ENCODE results near the gene SAMD4A. TPM values are rescaled to one million over a fixed set of nuclear protein-coding genes. Genes with fewer than 3 reads are reported as not detected.
A peak's percentile ranks its signal among the peaks of the same experiment; 100 is the strongest.

The SAMD4A gene
- total and polyA plus RNA-seq, 10 donors: 2.3 to 31.0 (median 21.2) TPM

DNA sequence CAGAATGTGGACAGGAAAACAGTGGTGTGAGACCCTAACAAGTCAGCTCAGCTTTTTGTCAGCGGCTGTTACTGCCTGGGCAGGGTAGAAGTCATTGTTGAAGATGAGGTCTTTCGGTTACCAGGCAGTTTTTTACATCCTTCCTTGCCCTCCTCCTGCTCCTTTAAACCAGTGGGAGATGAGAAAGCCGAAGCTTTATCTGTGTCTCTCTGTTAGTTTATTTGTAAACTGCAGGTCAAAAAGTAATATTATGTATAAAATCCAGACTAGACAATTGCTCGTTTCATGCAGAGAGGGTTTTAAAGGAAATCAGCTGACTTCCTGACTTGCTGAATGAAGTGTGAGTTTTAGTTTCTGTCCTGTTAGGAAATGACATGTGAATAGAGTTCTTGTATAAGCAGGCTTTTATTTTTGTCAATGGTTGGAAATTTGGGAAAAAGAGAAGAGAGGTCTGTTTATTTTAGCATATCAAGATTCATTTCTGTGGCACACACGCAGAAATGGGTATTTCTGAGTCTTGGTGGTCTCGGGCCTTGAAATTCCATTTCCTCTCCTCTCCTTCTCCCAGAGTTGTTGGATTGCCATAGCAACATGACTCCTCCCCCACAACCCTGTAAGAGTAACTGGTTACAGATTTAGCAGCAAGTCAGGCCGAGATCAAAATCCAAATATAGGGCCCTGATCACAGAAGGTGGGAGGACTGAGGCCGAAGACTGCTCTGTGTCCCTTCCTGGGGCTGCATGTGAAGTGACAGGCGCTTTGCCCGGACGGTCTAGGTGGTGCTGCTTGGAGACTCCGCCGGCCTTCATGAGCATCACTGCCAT, 60.8 kb downstream of the SAMD4A start:
- Histone ChIP-seq H3K9me3 (no peaks in the 10 kb centered on the region), H3K36me3 (no peaks in the 10 kb centered on the region), H3K27ac (peak overlapping the region; percentile 45 to 91 (median 86)), H3K4me1 (peaks cover 37 to 69% (median 55%) of the 10 kb centered on the region in 6 donors), H3K27me3 (replicated peaks in 1 of 7) (no peaks in the 10 kb centered on the region), H3K4me3 (peak overlapping the region in 7 of 8 donors; percentile 20 to 64 (median 28))
- DNase-seq: peak; percentile 76
- 26 to 36% (median 30%) methylated on average over 13 of the region's 13 CpGs for WGBS, 5 donors
- intact Hi-C loops (cut with DNase I; ENCODE audit: low total_unique reads): no loop called here
- TF ChIP-seq POLR2A (IDR thresholded peaks at IDR 0.05) (no peak), POLR2AphosphoS5 (IDR thresholded peaks at IDR 0.05) (peak in 1 of 3 donors; percentile 21)
- TF ChIP-seq, protein P1, sequence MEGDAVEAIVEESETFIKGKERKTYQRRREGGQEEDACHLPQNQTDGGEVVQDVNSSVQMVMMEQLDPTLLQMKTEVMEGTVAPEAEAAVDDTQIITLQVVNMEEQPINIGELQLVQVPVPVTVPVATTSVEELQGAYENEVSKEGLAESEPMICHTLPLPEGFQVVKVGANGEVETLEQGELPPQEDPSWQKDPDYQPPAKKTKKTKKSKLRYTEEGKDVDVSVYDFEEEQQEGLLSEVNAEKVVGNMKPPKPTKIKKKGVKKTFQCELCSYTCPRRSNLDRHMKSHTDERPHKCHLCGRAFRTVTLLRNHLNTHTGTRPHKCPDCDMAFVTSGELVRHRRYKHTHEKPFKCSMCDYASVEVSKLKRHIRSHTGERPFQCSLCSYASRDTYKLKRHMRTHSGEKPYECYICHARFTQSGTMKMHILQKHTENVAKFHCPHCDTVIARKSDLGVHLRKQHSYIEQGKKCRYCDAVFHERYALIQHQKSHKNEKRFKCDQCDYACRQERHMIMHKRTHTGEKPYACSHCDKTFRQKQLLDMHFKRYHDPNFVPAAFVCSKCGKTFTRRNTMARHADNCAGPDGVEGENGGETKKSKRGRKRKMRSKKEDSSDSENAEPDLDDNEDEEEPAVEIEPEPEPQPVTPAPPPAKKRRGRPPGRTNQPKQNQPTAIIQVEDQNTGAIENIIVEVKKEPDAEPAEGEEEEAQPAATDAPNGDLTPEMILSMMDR (IDR thresholded peaks at IDR 0.05 in 8 of 11, conservative IDR thresholded peaks at IDR 0.05 in 3 of 11): no peak

DNA sequence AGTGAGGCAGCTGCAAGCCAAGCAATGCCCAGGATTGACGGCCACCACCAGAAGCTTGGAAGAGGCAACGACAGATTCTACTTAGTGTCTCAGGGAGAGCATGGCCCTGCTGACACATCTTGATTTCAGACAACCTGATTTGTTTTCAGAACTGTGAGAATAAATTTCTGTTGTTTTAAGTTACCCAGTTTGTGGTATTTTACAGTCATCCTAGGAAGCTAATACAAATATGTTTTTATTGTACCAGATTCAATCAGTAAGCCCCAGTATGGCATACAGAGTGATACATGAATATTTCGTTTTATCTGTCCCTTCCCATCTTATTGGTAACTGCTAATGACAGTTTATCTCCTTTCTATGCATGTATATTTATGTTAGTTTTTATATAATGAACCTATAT, 62.3 kb downstream of the SAMD4A start:
- intact Hi-C loops (cut with DNase I; ENCODE audit: low total_unique reads): no loop called here
- peaks cover 37 to 65% (median 55%) of the 10 kb centered on the region in 6 donors for H3K4me1 ChIP-seq

DNA sequence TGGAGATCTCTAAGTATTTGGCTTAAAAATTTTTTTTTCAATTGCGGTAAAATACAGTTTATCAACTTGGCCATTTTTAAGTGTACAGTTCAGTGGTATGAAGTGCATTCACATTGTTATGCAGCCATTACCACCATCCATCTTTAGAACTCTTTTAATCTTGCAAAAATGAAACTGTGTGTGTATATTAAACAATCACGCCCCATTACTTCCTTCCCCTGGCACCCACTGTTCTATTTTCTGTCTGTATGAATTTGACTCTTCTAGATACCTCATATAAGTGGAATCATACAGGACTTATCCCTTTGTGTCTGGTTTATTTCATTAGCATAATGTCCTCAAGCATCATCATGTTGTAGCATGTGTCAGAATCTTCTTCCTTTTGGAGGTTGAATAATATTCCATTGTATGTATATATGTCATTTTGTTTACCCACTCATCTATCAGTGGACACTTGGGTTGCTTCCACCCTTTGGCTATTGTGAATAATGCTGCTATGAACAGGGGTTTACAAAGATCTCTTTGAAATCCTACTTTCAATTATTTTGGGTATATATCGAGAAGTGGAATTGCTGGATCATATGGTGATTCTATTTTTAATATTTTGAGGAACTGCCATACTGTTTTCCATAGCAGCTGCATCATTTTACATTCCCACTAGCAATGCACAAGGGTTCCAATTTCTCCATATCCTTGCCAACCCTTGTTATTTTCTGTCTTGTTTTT, 62.9 kb downstream of the SAMD4A start:
- 38 to 50% (median 44%) methylated on average over 3 of the region's 3 CpGs for WGBS, 5 donors
- no peaks in the 10 kb centered on the region for H3K27me3 ChIP-seq (replicated peaks in 1 of 7)
- TF ChIP-seq, protein P1 (IDR thresholded peaks at IDR 0.05 in 8 of 11, conservative IDR thresholded peaks at IDR 0.05 in 3 of 11): no peak
- TF ChIP-seq POLR2A (IDR thresholded peaks at IDR 0.05) (no peak), POLR2AphosphoS5 (IDR thresholded peaks at IDR 0.05) (no peak)
- peak overlapping the region in 5 of 8 donors; percentile 84 to 91 (median 89) for H3K27ac ChIP-seq
- H3K36me3 ChIP-seq: no peaks in the 10 kb centered on the region
- peaks cover 37 to 59% (median 55%) of the 10 kb centered on the region in 6 donors for H3K4me1 ChIP-seq
- intact Hi-C loops (cut with DNase I; ENCODE audit: low total_unique reads): no loop called here
- no peak for DNase-seq
- no peak overlapping the region for H3K4me3 ChIP-seq
- no peaks in the 10 kb centered on the region for H3K9me3 ChIP-seq

More for the DNA sequence above, 62.3 kb downstream of the SAMD4A start:
- Histone ChIP-seq H3K9me3 (no peaks in the 10 kb centered on the region), H3K27ac (peak overlapping the region in 6 of 8 donors; percentile 84 to 91 (median 88)), H3K36me3 (no peaks in the 10 kb centered on the region), H3K27me3 (replicated peaks in 1 of 7) (no peaks in the 10 kb centered on the region), H3K4me3 (no peak overlapping the region)
- no peak for DNase-seq
- TF ChIP-seq POLR2A (IDR thresholded peaks at IDR 0.05) (no peak), POLR2AphosphoS5 (IDR thresholded peaks at IDR 0.05) (no peak)
- TF ChIP-seq, protein P1 (IDR thresholded peaks at IDR 0.05 in 8 of 11, conservative IDR thresholded peaks at IDR 0.05 in 3 of 11): no peak
- 81 to 96% (median 92%) methylated on average over 3 of the region's 3 CpGs for WGBS, 5 donors

DNA sequence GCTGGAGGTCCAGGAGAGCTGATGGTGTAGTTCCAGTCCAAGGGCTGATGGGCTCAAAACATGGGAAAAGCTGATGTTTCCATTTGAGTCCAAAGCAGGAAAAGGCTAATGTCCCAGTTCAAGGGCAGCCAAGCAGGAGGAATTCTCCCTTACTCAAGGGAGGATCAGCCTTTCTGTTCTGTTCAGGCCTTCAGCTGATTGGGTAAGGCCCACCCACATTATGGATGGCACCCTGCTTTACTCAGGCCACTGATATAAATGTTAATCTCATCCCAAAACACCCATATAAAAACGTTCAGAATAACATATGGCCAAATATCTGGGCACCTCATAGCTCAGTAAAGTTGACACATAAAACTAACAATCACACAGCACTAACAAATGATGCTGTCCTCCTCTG, 64.1 kb downstream of the SAMD4A start:
- no peak for DNase-seq
- Histone ChIP-seq H3K4me3 (no peak overlapping the region), H3K27me3 (replicated peaks in 1 of 7) (no peaks in the 10 kb centered on the region), H3K27ac (no peak overlapping the region), H3K36me3 (no peaks in the 10 kb centered on the region), H3K4me1 (peaks cover 36 to 48% (median 45%) of the 10 kb centered on the region in 6 donors), H3K9me3 (no peaks in the 10 kb centered on the region)
- intact Hi-C loops (cut with DNase I; ENCODE audit: low total_unique reads): no loop called here
- WGBS, 5 donors: 58 to 85% (median 60%) methylated on average over 1 of the region's 1 CpG
- no peak for TF ChIP-seq POLR2A (IDR thresholded peaks at IDR 0.05)
- TF ChIP-seq, protein P1 (IDR thresholded peaks at IDR 0.05 in 8 of 11, conservative IDR thresholded peaks at IDR 0.05 in 3 of 11): no peak
- no peak for TF ChIP-seq POLR2AphosphoS5 (IDR thresholded peaks at IDR 0.05)
